ENCODE measurements around the gene C6orf62.
"Not testable (repeated sequence)": the region's sequence is repeated elsewhere in the genome, so short reads cannot be mapped to it uniquely, and the experiment has no call there.

C6orf62 gene

GRCh38 chr6:24743265-24743943 lies 24.4 kb upstream of the C6orf62 start:
- DNase-seq (ENCODE audit: low spot score): peak; percentile 17

- no peak for DNase-seq (ENCODE audit: low spot score)
These were observed 23.3 kb upstream of the C6orf62 start for GRCh38 chr6:24742216-24742738.

- no peak for DNase-seq (ENCODE audit: low spot score)
These were observed 21.9 kb upstream of the C6orf62 start for GRCh38 chr6:24740861-24741260.

GRCh38 chr6:24738741-24739140 lies 19.8 kb upstream of the C6orf62 start:
- DNase-seq (ENCODE audit: low spot score): no peak

- DNase-seq (ENCODE audit: low spot score): not testable (repeated sequence)
These were observed 15.8 kb upstream of the C6orf62 start for GRCh38 chr6:24734710-24735109.

GRCh38 chr6:24734166-24734565 lies 15.2 kb upstream of the C6orf62 start:
- no peak for DNase-seq (ENCODE audit: low spot score)

- DNase-seq (ENCODE audit: low spot score): not testable (repeated sequence)
These were observed 12.6 kb upstream of the C6orf62 start for GRCh38 chr6:24731456-24732134.

- DNase-seq (ENCODE audit: low spot score): not testable (repeated sequence)
These were observed 11.7 kb upstream of the C6orf62 start for GRCh38 chr6:24730653-24731052.

GRCh38 chr6:24723270-24723669 lies 4.3 kb upstream of the C6orf62 start:
- DNase-seq (ENCODE audit: low spot score): no peak

GRCh38 chr6:24721461-24722215 lies 2.7 kb upstream of the C6orf62 start:
- peak; percentile 70 for DNase-seq (ENCODE audit: low spot score)

GRCh38 chr6:24720604-24721460 lies 1.9 kb upstream of the C6orf62 start:
- DNase-seq (ENCODE audit: low spot score): peak; percentile 96

GRCh38 chr6:24720131-24720603 lies 1.2 kb upstream of the C6orf62 start:
- peak; percentile 46 for DNase-seq (ENCODE audit: low spot score)

- no peak for DNase-seq (ENCODE audit: low spot score)
These were observed 367 bp downstream of the C6orf62 start for GRCh38 chr6:24718449-24719124.

- DNase-seq (ENCODE audit: low spot score): not testable (repeated sequence)
These were observed 2.3 kb downstream of the C6orf62 start for GRCh38 chr6:24716602-24717148.

- DNase-seq (ENCODE audit: low spot score): no peak
These were observed 8.2 kb downstream of the C6orf62 start for GRCh38 chr6:24710519-24711303.

- no peak for DNase-seq (ENCODE audit: low spot score)
These were observed 9.8 kb downstream of the C6orf62 start for GRCh38 chr6:24709014-24709711.

GRCh38 chr6:24708612-24709011 lies 10.3 kb downstream of the C6orf62 start:
- no peak for DNase-seq (ENCODE audit: low spot score)

GRCh38 chr6:24704468-24704867 lies 14.5 kb downstream of the C6orf62 start:
- no peak for DNase-seq (ENCODE audit: low spot score)

GRCh38 chr6:24702720-24703282 lies 16.2 kb downstream of the C6orf62 start:
- no peak for DNase-seq (ENCODE audit: low spot score)

All from iPS-NIHi11 (cell line).